Activated T-cell treated with anti-CD3 and anti-CD28 coated beads for 48 hours (primary cell): ENCODE data around the gene SLC35F3.

ENCODE experiments used
- DNase-seq: peaks from one replicate; pipeline ENCODE4 v3.0.0-alpha.2; 2020; ENCODE audit warnings: low read depth

Gene SLC35F3

GRCh38 chr1:234369033-234369430 lies 464.6 kb downstream of the SLC35F3 start:
- no peak for DNase-seq

GRCh38 chr1:234369784-234370183 lies 465.3 kb downstream of the SLC35F3 start:
- no peak for DNase-seq

DNA sequence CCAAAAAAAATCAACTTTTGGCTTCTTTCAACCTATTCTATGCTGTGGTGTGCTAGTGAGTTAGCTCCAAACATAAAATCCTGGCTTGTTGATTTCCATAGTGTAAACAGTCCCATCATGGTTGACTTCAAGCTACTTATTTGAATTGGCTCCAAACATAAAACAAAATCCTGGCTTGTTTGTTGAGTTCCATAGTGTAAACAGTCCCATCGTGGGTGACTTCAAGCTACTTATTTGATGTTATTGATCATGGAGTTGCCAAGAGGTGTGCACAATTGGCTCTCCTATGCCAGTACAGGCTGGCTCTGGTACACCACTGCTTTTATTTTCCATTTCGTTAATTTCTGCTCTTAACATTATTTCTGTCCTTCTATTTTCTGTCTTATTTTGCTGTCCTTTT lies 466.9 kb downstream of the SLC35F3 start:
- DNase-seq = no peak

GRCh38 chr1:234372011-234372757 lies 467.7 kb downstream of the SLC35F3 start:
- no peak for DNase-seq

DNA sequence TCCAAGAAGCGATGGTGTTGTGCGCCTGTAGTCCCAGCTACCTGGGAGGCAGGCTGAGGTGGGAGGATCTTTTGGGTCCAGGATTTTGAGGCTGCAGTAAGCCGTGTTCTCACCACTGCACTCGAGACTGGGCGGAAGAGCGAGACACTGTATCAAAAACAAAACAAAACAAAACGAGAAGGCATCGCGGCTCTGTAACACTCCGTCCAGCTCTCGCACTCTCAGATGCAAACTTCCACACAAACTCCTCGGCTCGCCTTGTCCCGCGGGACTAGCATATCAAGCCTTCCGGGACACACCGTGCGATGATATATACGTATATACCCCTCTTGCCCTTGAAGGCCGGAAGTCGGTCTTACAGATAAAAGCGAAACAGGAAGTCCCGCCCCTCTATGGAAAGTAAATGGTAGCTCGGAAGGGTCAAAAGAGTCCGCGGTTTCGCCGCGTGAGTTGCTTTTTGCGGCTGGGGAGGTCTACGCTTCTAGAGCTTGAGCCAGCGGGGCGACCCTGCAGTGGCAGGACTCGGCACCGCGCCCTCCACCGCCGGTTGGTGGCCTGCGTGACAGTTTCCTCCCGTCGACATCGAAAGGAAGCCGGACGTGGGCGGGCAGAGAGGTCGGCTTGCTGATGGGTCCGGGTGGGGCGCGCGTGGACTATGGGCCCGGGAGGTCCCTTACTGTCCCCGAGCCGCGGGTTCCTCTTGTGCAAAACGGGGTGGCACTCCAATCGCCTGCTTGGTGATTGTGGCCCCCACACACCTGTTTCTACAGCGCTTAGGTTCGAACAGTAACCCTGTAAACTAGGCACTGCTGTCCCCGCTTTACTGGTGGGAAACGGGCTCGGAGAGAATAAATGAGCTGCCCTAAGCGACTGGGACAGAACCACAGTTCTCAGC lies 468.8 kb downstream of the SLC35F3 start, which contains the start of gene COA6:
COA6 (plus strand) TSS at position 393 of the 895 bp plus-strand sequence; CDS start at position 404, 11 bp downstream.
- peak; percentile 85 for DNase-seq

DNA sequence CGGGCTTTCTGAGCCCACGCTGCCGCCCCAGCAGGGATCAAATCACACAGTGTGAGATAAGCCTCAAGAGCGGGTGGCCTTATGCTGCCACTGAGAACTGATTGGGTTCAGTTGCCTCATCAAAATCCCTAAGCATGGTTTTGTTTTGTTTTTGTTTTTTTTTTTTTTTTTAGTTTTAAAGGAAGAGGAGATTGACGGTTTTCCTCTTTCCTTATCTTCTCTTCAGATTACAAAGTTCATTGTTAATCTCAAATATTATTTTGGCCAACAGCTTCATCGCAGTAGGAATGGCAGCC lies 469.4 kb downstream of the SLC35F3 start:
- no peak for DNase-seq
